ENCODE measurements around the gene KCND3. TPM values are rescaled to one million over a fixed set of nuclear protein-coding genes. Genes with fewer than 3 reads are reported as not detected.

KCND3 gene
- total and polyA plus RNA-seq, 2 experiments from 2014 or later = 0.10 to 0.18 TPM

GRCh38 chr1:111863401-111863800, 126.1 kb downstream of the KCND3 start:
- H4K20me1 ChIP-seq (replicated peaks; ENCODE audit: insufficient read depth) = no peaks in the 10 kb centered on the region
- H3K4me2 ChIP-seq = no peak overlapping the region
- no peak for TF ChIP-seq ZNF114 (CRISPR knock-in tag; IDR thresholded peaks at IDR 0.05)
- no peak for TF ChIP-seq ZNF331 (CRISPR knock-in tag; IDR thresholded peaks at IDR 0.05; ENCODE audit: low read depth)
- TF ChIP-seq POLR2AphosphoS5 (IDR thresholded peaks at IDR 0.05; ENCODE audit: low read depth) = no peak
- TF ChIP-seq ETS1 (IDR thresholded peaks at IDR 0.05) = no peak
- TF ChIP-seq STAT1 (IDR thresholded peaks at IDR 0.05; ENCODE audit: unreplicated experiment) = no peak
- TF ChIP-seq CREB1 (CRISPR knock-in tag; IDR thresholded peaks at IDR 0.05; ENCODE audit: low read depth) = no peak
- TF ChIP-seq NANOG (IDR thresholded peaks at IDR 0.05; ENCODE audit: borderline replicate concordance) = no peak
- no peak for TF ChIP-seq JUNB (IDR thresholded peaks at IDR 0.05; ENCODE audit: unreplicated experiment)
- TF ChIP-seq, protein P1, sequence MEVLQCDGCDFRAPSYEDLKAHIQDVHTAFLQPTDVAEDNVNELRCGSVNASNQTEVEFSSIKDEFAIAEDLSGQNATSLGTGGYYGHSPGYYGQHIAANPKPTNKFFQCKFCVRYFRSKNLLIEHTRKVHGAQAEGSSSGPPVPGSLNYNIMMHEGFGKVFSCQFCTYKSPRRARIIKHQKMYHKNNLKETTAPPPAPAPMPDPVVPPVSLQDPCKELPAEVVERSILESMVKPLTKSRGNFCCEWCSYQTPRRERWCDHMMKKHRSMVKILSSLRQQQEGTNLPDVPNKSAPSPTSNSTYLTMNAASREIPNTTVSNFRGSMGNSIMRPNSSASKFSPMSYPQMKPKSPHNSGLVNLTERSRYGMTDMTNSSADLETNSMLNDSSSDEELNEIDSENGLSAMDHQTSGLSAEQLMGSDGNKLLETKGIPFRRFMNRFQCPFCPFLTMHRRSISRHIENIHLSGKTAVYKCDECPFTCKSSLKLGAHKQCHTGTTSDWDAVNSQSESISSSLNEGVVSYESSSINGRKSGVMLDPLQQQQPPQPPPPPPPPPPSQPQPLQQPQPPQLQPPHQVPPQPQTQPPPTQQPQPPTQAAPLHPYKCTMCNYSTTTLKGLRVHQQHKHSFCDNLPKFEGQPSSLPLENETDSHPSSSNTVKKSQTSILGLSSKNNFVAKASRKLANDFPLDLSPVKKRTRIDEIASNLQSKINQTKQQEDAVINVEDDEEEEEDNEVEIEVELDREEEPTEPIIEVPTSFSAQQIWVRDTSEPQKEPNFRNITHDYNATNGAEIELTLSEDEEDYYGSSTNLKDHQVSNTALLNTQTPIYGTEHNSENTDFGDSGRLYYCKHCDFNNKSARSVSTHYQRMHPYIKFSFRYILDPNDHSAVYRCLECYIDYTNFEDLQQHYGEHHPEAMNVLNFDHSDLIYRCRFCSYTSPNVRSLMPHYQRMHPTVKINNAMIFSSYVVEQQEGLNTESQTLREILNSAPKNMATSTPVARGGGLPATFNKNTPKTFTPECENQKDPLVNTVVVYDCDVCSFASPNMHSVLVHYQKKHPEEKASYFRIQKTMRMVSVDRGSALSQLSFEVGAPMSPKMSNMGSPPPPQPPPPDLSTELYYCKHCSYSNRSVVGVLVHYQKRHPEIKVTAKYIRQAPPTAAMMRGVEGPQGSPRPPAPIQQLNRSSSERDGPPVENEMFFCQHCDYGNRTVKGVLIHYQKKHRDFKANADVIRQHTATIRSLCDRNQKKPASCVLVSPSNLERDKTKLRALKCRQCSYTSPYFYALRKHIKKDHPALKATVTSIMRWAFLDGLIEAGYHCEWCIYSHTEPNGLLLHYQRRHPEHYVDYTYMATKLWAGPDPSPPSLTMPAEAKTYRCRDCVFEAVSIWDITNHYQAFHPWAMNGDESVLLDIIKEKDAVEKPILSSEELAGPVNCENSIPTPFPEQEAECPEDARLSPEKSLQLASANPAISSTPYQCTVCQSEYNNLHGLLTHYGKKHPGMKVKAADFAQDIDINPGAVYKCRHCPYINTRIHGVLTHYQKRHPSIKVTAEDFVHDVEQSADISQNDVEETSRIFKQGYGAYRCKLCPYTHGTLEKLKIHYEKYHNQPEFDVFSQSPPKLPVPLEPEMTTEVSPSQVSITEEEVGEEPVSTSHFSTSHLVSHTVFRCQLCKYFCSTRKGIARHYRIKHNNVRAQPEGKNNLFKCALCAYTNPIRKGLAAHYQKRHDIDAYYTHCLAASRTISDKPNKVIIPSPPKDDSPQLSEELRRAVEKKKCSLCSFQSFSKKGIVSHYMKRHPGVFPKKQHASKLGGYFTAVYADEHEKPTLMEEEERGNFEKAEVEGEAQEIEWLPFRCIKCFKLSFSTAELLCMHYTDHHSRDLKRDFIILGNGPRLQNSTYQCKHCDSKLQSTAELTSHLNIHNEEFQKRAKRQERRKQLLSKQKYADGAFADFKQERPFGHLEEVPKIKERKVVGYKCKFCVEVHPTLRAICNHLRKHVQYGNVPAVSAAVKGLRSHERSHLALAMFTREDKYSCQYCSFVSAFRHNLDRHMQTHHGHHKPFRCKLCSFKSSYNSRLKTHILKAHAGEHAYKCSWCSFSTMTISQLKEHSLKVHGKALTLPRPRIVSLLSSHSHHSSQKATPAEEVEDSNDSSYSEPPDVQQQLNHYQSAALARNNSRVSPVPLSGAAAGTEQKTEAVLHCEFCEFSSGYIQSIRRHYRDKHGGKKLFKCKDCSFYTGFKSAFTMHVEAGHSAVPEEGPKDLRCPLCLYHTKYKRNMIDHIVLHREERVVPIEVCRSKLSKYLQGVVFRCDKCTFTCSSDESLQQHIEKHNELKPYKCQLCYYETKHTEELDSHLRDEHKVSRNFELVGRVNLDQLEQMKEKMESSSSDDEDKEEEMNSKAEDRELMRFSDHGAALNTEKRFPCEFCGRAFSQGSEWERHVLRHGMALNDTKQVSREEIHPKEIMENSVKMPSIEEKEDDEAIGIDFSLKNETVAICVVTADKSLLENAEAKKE (CRISPR knock-in tag; IDR thresholded peaks at IDR 0.05) = no peak
- no peak for TF ChIP-seq CTCF (conservative IDR thresholded peaks at IDR 0.05; ENCODE audit: low read depth in 2 of 2)
- no peak for TF ChIP-seq REST (IDR thresholded peaks at IDR 0.05; ENCODE audit: unreplicated experiment)
- no peak for TF ChIP-seq EZH2phosphoT487 (IDR thresholded peaks at IDR 0.05; ENCODE audit: unreplicated experiment)
- TF ChIP-seq EZH2 (IDR thresholded peaks at IDR 0.05; ENCODE audit: low read depth, unreplicated experiment) = no peak
- H3K4me1 ChIP-seq (ENCODE audit: insufficient read depth) = no peaks in the 10 kb centered on the region
- no peaks in the 10 kb centered on the region for H3K9me2 ChIP-seq (ENCODE audit: insufficient read depth)
- no peak overlapping the region for H3K4me3 Mint-ChIP-seq
- no peaks in the 10 kb centered on the region for H3K79me2 ChIP-seq (replicated peaks; ENCODE audit: insufficient read depth)
- no peaks in the 10 kb centered on the region for H3K27me3 ChIP-seq (ENCODE audit: insufficient read depth)
- ATAC-seq (no peak), DNase-seq (ENCODE audit: low spot score) (no peak)
- no peaks in the 10 kb centered on the region for H3K27me3 Mint-ChIP-seq (ENCODE audit: insufficient read depth, low read depth, poor library complexity)
- H2AFZ ChIP-seq = no peak overlapping the region
- H3K36me3 Mint-ChIP-seq (ENCODE audit: low read depth) = no peaks in the 10 kb centered on the region
- no peak overlapping the region for H3K27ac ChIP-seq (ENCODE audit: low read depth)
- no peak overlapping the region for H3K27ac Mint-ChIP-seq
- H3K36me3 ChIP-seq (ENCODE audit: insufficient read depth) = no peaks in the 10 kb centered on the region
- H3K4me1 Mint-ChIP-seq = peaks cover 11% of the 10 kb centered on the region; the same call in 2 of the 3 replicates
- H3F3A ChIP-seq (replicated peaks; ENCODE audit: low read depth) = no peaks in the 10 kb centered on the region
- no peak overlapping the region for H3K4me3 ChIP-seq
- no peaks in the 10 kb centered on the region for H3K9me3 Mint-ChIP-seq
